ENCODE results near the gene GYPC. TPM values are rescaled to one million over a fixed set of nuclear protein-coding genes. Genes with fewer than 3 reads are reported as not detected.
A peak's percentile ranks its signal among the peaks of the same experiment; 100 is the strongest.
"Not testable (repeated sequence)": the region's sequence is repeated elsewhere in the genome, so short reads cannot be mapped to it uniquely, and the experiment has no call there.

Gene GYPC
- total RNA-seq, 3 donors from 2014 or later, result 6.3 to 67.8 (median 14.3) TPM

- TF ChIP-seq, protein P1, sequence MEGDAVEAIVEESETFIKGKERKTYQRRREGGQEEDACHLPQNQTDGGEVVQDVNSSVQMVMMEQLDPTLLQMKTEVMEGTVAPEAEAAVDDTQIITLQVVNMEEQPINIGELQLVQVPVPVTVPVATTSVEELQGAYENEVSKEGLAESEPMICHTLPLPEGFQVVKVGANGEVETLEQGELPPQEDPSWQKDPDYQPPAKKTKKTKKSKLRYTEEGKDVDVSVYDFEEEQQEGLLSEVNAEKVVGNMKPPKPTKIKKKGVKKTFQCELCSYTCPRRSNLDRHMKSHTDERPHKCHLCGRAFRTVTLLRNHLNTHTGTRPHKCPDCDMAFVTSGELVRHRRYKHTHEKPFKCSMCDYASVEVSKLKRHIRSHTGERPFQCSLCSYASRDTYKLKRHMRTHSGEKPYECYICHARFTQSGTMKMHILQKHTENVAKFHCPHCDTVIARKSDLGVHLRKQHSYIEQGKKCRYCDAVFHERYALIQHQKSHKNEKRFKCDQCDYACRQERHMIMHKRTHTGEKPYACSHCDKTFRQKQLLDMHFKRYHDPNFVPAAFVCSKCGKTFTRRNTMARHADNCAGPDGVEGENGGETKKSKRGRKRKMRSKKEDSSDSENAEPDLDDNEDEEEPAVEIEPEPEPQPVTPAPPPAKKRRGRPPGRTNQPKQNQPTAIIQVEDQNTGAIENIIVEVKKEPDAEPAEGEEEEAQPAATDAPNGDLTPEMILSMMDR (IDR thresholded peaks at IDR 0.05), result no peak
- ATAC-seq (no peak), DNase-seq (no peak)
- H3K4me1 ChIP-seq (ENCODE audit: low read depth), result no peaks in the 10 kb centered on the region
- no peaks in the 10 kb centered on the region for H3K9me3 ChIP-seq
- H3K36me3 ChIP-seq (ENCODE audit: low read depth), result no peaks in the 10 kb centered on the region
- intact Hi-C loops (cut with DNase I, micrococcal nuclease), result no loop called here
- H3K4me3 ChIP-seq, result no peak overlapping the region
Observed at GRCh38 chr2:126639276-126639675, 16.7 kb upstream of the GYPC start.

DNA sequence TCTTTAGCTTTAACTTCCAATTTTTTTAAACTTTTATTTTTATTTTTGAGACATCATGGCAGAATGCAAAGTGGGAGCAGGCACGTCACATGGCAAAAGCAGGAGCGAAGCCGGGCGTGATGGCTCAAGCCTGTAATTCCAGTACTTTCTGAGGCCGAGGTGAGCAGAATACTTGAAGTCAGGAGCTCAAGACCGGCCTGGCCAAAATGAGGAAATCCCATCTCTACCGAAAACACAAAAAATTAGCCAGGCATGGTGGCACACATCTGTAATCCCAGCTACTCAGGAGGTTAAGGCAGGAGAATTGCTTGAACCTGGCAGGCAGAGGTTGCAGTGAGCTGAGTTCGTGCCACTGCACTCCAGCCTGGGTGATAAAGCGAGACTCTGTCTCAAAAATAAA lies 14.7 kb upstream of the GYPC start:
- DNase-seq; ATAC-seq; H3K36me3 ChIP-seq (ENCODE audit: low read depth); H3K9me3 ChIP-seq; H3K4me3 ChIP-seq; H3K4me1 ChIP-seq (ENCODE audit: low read depth); intact Hi-C loops (cut with DNase I, micrococcal nuclease): not testable (repeated sequence)

GRCh38 chr2:126642031-126642430 lies 13.9 kb upstream of the GYPC start:
- Histone ChIP-seq H3K4me3 (no peak overlapping the region), H3K4me1 (ENCODE audit: low read depth) (no peaks in the 10 kb centered on the region), H3K9me3 (no peaks in the 10 kb centered on the region), H3K36me3 (ENCODE audit: low read depth) (no peaks in the 10 kb centered on the region)
- ATAC-seq (no peak), DNase-seq (no peak)
- TF ChIP-seq, protein P1 (IDR thresholded peaks at IDR 0.05), result no peak
- intact Hi-C loops (cut with DNase I, micrococcal nuclease), result no loop called here

DNA sequence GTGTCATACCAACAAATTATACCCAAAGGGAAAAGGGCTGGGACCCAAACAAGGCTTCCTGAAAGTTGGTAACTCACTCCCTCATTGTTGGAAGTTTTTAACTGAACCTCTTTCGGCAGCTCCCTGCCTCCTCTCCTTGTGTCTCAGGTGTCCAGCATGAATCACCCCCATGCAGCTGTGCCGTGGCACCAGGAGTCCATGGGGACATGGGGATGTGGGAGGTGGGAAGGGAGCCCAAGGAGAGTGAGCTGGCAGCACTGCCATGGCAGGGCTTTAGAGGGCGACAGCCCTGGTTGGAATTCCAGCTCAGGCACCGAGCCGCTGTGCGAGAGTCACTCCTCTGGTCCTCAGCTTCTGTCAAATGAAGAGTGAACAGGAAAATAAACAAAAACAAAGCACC lies 12.5 kb upstream of the GYPC start:
- Histone ChIP-seq H3K36me3 (ENCODE audit: low read depth) (no peaks in the 10 kb centered on the region), H3K9me3 (no peaks in the 10 kb centered on the region), H3K4me1 (ENCODE audit: low read depth) (no peaks in the 10 kb centered on the region), H3K4me3 (no peak overlapping the region)
- TF ChIP-seq, protein P1 (IDR thresholded peaks at IDR 0.05), result no peak
- intact Hi-C loops (cut with DNase I, micrococcal nuclease), result no loop called here
- ATAC-seq, result no peak
- DNase-seq, result no peak

DNA sequence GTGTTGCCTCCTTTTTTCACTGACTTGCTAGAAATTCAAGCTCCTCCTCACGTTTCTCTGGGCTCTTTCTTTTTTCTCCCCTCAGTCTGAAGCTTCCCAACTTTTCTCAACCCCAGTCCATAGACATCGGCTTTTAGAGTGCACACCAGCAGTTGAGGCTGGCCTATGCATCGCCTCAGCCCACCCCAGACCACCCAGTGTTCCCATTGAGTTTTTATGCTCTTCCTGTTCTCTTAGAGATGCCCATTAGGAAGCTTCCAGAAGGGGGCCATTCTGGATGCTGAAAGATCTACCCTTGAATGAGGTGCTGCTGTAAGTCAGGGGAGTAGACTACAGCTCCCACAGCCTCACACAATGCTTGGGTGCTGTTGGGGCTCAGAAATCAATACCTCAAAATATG lies 12.0 kb upstream of the GYPC start:
- Histone ChIP-seq H3K36me3 (ENCODE audit: low read depth) (no peaks in the 10 kb centered on the region), H3K4me3 (no peak overlapping the region), H3K4me1 (ENCODE audit: low read depth) (no peaks in the 10 kb centered on the region), H3K9me3 (no peaks in the 10 kb centered on the region)
- intact Hi-C loops (cut with DNase I, micrococcal nuclease), result no loop called here
- TF ChIP-seq, protein P1 (IDR thresholded peaks at IDR 0.05), result no peak
- DNase-seq (no peak), ATAC-seq (no peak)

GRCh38 chr2:126644630-126645191 lies 11.2 kb upstream of the GYPC start:
- DNase-seq, result no peak
- Histone ChIP-seq H3K4me1 (ENCODE audit: low read depth) (no peaks in the 10 kb centered on the region), H3K4me3 (no peak overlapping the region), H3K9me3 (no peaks in the 10 kb centered on the region), H3K36me3 (ENCODE audit: low read depth) (no peaks in the 10 kb centered on the region)
- intact Hi-C loops (cut with DNase I, micrococcal nuclease), result no loop called here
- TF ChIP-seq, protein P1 (IDR thresholded peaks at IDR 0.05), result no peak
- peak; percentile 34 for ATAC-seq
